GM12878 (cell line): ENCODE data around the gene DMKN. TPM values are rescaled to one million over a fixed set of nuclear protein-coding genes. Genes with fewer than 3 reads are reported as not detected.

ENCODE experiments used
- ATAC-seq: fragments of 200-7000 bp; cut with Tn5 transposase; 3 replicates; pipeline ENCODE4 v1.9.1; 2020; ENCODE audit warnings: mild to moderate bottlenecking, moderate library complexity
- BruUV-seq: library from RNA; stranded (reverse); fragments of 400-500 nt; replicated peaks from 2 replicates; lab custom pipeline; 2021; lab: Mats Ljungman, UMichigan
- CTCF ChIA-PET: fragments of 300-600 bp; sonication (Branson Sonifier 250); formaldehyde crosslinking; extraction: SDS; loops from one replicate; lab custom pipeline; 2021; ENCODE audit warnings: inconsistent platforms; lab: Yijun Ruan, JAX
- POLR2A ChIA-PET: fragments of 350-600 bp; formaldehyde crosslinking; extraction: SDS; loops from one replicate; lab custom pipeline; 2021; ENCODE audit warnings: inconsistent platforms; lab: Charles Lee
- RAD21 ChIA-PET: fragments of 300-600 bp; sonication (Branson Sonifier 250); formaldehyde crosslinking; loops from one replicate; lab custom pipeline; 2023; ENCODE audit warnings: antibody characterized with exemption; ENCODE audit not compliant: unreplicated experiment; lab: Charles Lee
- SMC1A ChIA-PET: fragments of 300-600 bp; sonication (Branson Sonifier 250); formaldehyde crosslinking; loops from one replicate; lab custom pipeline; 2023; ENCODE audit not compliant: unreplicated experiment, uncharacterized antibody; lab: Charles Lee
- DNase-seq: peaks from one replicate; pipeline ENCODE4 v3.0.0-alpha.2; 2011; ENCODE audit warnings: low read depth, low spot score
- FAIRE-seq: peaks from 3 replicates; lab custom pipeline; 2011; peaks lifted over from hg19 to GRCh38; lab: Jason Lieb, UNC
- H2AFZ ChIP-seq: 2 replicates; pipeline ENCODE4 v1.6.0; 2011; ENCODE audit warnings: low read depth, low read length, control low read depth; ENCODE audit not compliant: control insufficient read depth
- H3K27ac ChIP-seq: 2 replicates; pipeline ENCODE4 v1.5.1; 2011; ENCODE audit warnings: control low read depth; ENCODE audit not compliant: control insufficient read depth, insufficient read depth
- H3K27me3 ChIP-seq, 2 experiments: replicated peaks in 1 of 2; 2 replicates each; pipeline versions ENCODE4 v1.6.0 to v1.6.1; 2011; ENCODE audit warnings: low read length in 1 of 2; ENCODE audit not compliant: control insufficient read depth in 2 of 2, insufficient read depth in 2 of 2
- H3K36me3 ChIP-seq, 2 experiments: 2 replicates each; pipeline ENCODE4 v1.5.1; 2011; ENCODE audit warnings: low read length in 1 of 2; ENCODE audit not compliant: control insufficient read depth in 2 of 2, insufficient read depth in 2 of 2
- H3K4me1 ChIP-seq: 2 replicates; pipeline ENCODE4 v1.6.1; 2011; ENCODE audit warnings: mild to moderate bottlenecking, low read length, moderate library complexity, mixed read lengths; ENCODE audit not compliant: control insufficient read depth, insufficient read depth
- H3K4me2 ChIP-seq: 2 replicates; pipeline ENCODE4 v1.6.0; 2011; ENCODE audit warnings: control low read depth; ENCODE audit not compliant: control insufficient read depth, insufficient read depth
- H3K4me3 ChIP-seq: fragments of 200-600 bp; sonication (generic); 2 replicates; pipeline ENCODE4 v1.5.1; 2016
- H3K79me2 ChIP-seq: 2 replicates; pipeline ENCODE4 v1.6.0; 2011; ENCODE audit warnings: low read length; ENCODE audit not compliant: control insufficient read depth, insufficient read depth
- H3K9ac ChIP-seq: 2 replicates; pipeline ENCODE4 v1.8.0; 2011; ENCODE audit warnings: low read length, control low read depth, mixed read lengths; ENCODE audit not compliant: control insufficient read depth, insufficient read depth
- H3K9me3 ChIP-seq: replicated peaks from 3 replicates; pipeline ENCODE4 v1.5.1; 2011; ENCODE audit warnings: mild to moderate bottlenecking, low read length; ENCODE audit not compliant: control insufficient read depth, insufficient read depth
- H4K20me1 ChIP-seq: 2 replicates; pipeline ENCODE4 v1.6.0; 2011; ENCODE audit not compliant: control insufficient read depth, insufficient read depth
- BMI1 ChIP-seq: fragments of 450-650 bp; IDR thresholded peaks from 2 replicates; pipeline ENCODE4 v1.6.1; 2016; ENCODE audit warnings: mild to moderate bottlenecking, moderate library complexity, borderline replicate concordance
- CTCF ChIP-seq, 3 experiments: IDR thresholded peaks in 2 of 3; conservative IDR thresholded peaks in 1 of 3; 2 replicates each; pipeline ENCODE4 v1.5.1; 2011; ENCODE audit warnings: low read depth in 3 of 3, low read length in 3 of 3, mild to moderate bottlenecking in 3 of 3, control low read depth in 2 of 3, moderate library complexity in 2 of 3, inconsistent platforms in 1 of 3, mixed read lengths in 1 of 3; ENCODE audit not compliant: control insufficient read depth in 2 of 3, insufficient read depth in 1 of 3; ENCODE audit errors: extremely low read depth in 1 of 3
- EED ChIP-seq: sonication (generic); IDR thresholded peaks from 2 replicates; pipeline ENCODE4 v1.6.1; 2016; ENCODE audit warnings: antibody characterized with exemption, low read depth
- EGR1 ChIP-seq, 2 experiments: IDR thresholded peaks; 1 replicate in 1 of 2; 2 replicates in 1 of 2; pipeline ENCODE4 v1.6.1; 2011 to 2012; ENCODE audit warnings: low read depth in 2 of 2, low read length in 2 of 2, borderline replicate concordance in 1 of 2, mild to moderate bottlenecking in 1 of 2, moderate library complexity in 1 of 2
- FOXM1 ChIP-seq: IDR thresholded peaks from 2 replicates; pipeline ENCODE4 v1.6.1; 2012; ENCODE audit warnings: low read depth, mild to moderate bottlenecking, inconsistent platforms, low read length, moderate library complexity
- JUND ChIP-seq: IDR thresholded peaks from 2 replicates; pipeline ENCODE4 v1.6.1; 2012; ENCODE audit warnings: low read depth, mild to moderate bottlenecking, low read length, improper control_type of control experiment, moderate library complexity
- KLF5 ChIP-seq: fragments of 450-650 bp; IDR thresholded peaks from 2 replicates; pipeline ENCODE4 v1.6.1; 2014; ENCODE audit warnings: mild to moderate bottlenecking; ENCODE audit not compliant: partially characterized antibody
- MEF2B ChIP-seq: fragments of 450-650 bp; IDR thresholded peaks from 2 replicates; pipeline ENCODE4 v1.6.1; 2018; ENCODE audit warnings: mild to moderate bottlenecking, moderate library complexity; ENCODE audit not compliant: partially characterized antibody, poor library complexity, severe bottlenecking
- MTA2 ChIP-seq: fragments of 450-650 bp; IDR thresholded peaks from 2 replicates; pipeline ENCODE4 v1.6.1; 2016; ENCODE audit warnings: low read depth, mild to moderate bottlenecking, moderate library complexity
- NFIC ChIP-seq: IDR thresholded peaks from 2 replicates; pipeline ENCODE4 v1.6.1; 2012; ENCODE audit warnings: low read depth, mild to moderate bottlenecking, inconsistent platforms, low read length, moderate library complexity
- NKRF ChIP-seq: fragments of 450-650 bp; conservative IDR thresholded peaks from 2 replicates; pipeline ENCODE4 v1.6.1; 2017; ENCODE audit warnings: mild to moderate bottlenecking, moderate library complexity
- NR2C1 ChIP-seq: fragments of 450-650 bp; IDR thresholded peaks from 2 replicates; pipeline ENCODE4 v1.6.1; 2017; ENCODE audit warnings: antibody characterized with exemption, mild to moderate bottlenecking, moderate library complexity
- POLR2A ChIP-seq: IDR thresholded peaks from 2 replicates; pipeline ENCODE4 v1.6.1; 2011; ENCODE audit warnings: low read depth, mild to moderate bottlenecking, low read length
- POLR2AphosphoS5 ChIP-seq: IDR thresholded peaks from 2 replicates; pipeline ENCODE4 v1.6.1; 2011; ENCODE audit warnings: mild to moderate bottlenecking, low read length, inconsistent platforms
- RBBP5 ChIP-seq: fragments of 200-600 bp; sonication (generic); conservative IDR thresholded peaks from 2 replicates; pipeline ENCODE4 v1.6.1; 2016
- RUNX3 ChIP-seq: IDR thresholded peaks from 2 replicates; pipeline ENCODE4 v1.6.1; 2012; ENCODE audit warnings: low read length, inconsistent platforms
- ZZZ3 ChIP-seq: IDR thresholded peaks from 2 replicates; pipeline ENCODE4 v1.6.1; 2011; ENCODE audit warnings: low read depth; ENCODE audit not compliant: control insufficient read depth, insufficient read length
- WGBS: methylation state at CpG from one replicate; pipeline ENCODE4 v1.1.6; 2016; ENCODE audit warnings: low lambda C conversion rate; ENCODE audit not compliant: insufficient replicate concordance, insufficient coverage; ENCODE audit errors: missing lambda C conversion rate; 5-methylcytosine and 5-hydroxymethylcytosine counted together
- in situ Hi-C: fragments of 300-500 bp; cut with MboI; formaldehyde crosslinking; loops from 9 replicates; pipeline ENCODE4 v1.14.3; 2018; ENCODE audit warnings: mixed read lengths
- intact Hi-C: fragments of 100-400 bp; cut with micrococcal nuclease; formaldehyde crosslinking; loops from one replicate; pipeline ENCODE4 v1.14.2; 2022; ENCODE audit not compliant: unreplicated experiment
- polyA plus RNA-seq, 11 experiments: library from polyadenylated mRNA; depleted of rRNA in 4 of 11; unstranded in 6 of 11; stranded (reverse) in 5 of 11; fragments of >200 nt; fragmentation: Nextera tagmentation in 4 of 11; fragmentation: Illumina TruSeq in 1 of 11; extraction: Ambion mirVana in 4 of 11; extraction: Trizol in 1 of 11; gene quantifications; 1 replicate in 1 of 11; 2 replicates in 10 of 11; pipeline versions ENCODE4 v1.2.1 to v1.2.3, GENCODE V29; 2011 to 2016; ENCODE audit warnings: inconsistent platforms in 2 of 11, missing spikeins in 2 of 11, low read depth in 1 of 11
- total RNA-seq, 4 experiments: library from RNA; depleted of rRNA in 3 of 4; stranded (reverse); fragments of >200 nt in 3 of 4; fragmentation: Illumina TruSeq in 1 of 4; extraction: Trizol in 1 of 4; gene quantifications; 2 replicates each; pipeline versions ENCODE4 v1.2.1 to v1.2.3, GENCODE V29; 2013 to 2021
- TF ChIP-seq, protein P1 (sequence below): fragments of 450-650 bp; formaldehyde crosslinking; IDR thresholded peaks from 2 replicates; pipeline ENCODE4 v1.4.0; 2020; ENCODE audit warnings: mild to moderate bottlenecking, moderate library complexity

The DMKN gene
- total and polyA plus RNA-seq, 10 of the 15 experiments (the other 5 are each of a cell fraction or from before 2014, with no cell fraction given), result 36.4 to 114 (median 58.6) TPM

DNA sequence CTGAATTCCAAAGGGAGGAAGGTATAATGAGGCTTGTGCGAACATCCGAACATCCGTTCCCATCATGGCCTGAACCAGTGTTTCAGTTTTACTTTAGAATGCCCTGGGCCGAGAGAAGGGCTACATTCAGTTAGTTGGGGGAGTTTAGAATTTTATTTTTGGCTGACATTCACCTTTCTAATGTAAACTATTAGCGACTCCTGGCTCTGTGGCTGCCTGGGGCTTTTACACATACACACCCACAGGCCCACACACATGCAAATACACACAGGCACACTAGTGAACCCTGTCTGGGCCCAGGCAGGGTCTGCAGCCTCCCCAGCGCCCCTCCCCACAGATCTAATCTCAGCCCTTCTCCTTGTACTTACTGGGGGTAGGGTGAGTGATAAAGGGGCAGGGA lies 25.9 kb upstream of the DMKN start:
- POLR2A ChIA-PET, result interaction anchor here (1.7 kb wide), 1 partner anchor 29 kb away, joined by 6 read pairs; no protein-coding TSS in a partner anchor
- SMC1A ChIA-PET, result interaction anchor here (1.4 kb wide), 1 partner anchor 29 kb away, joined by 9 read pairs; no protein-coding TSS in a partner anchor
- intact Hi-C loops, result no loop called here
- H3K36me3 ChIP-seq, result peaks cover 0 to 2% of the 10 kb centered on the region in 2 experiments; a peak in 2 of 4 replicates
- H3K27ac ChIP-seq, result no peak overlapping the region; the same call in 1 of the 2 replicates
- H4K20me1 ChIP-seq, result no peaks in the 10 kb centered on the region
- CTCF ChIA-PET, result interaction anchor here (1.0 to 1.2 kb wide), 4 partner anchors 10 to 186 kb away, joined by 3 to 4 read pairs (median 3); no protein-coding TSS in a partner anchor
- H3K4me1 ChIP-seq, result peaks cover 17% of the 10 kb centered on the region
- no peaks in the 10 kb centered on the region for H3K9me3 ChIP-seq
- no peak overlapping the region; the same call in 1 of the 2 replicates for H3K4me2 ChIP-seq
- in situ Hi-C loops, result no loop called here
- RAD21 ChIA-PET, result no interaction called here
- 23% methylated on average over 6 of the region's 6 CpGs for WGBS
- DNase-seq (no peak), FAIRE-seq (no peak), ATAC-seq (peak; percentile 62)
- H3K4me3 ChIP-seq, result no peak overlapping the region
- H3K9ac ChIP-seq, result no peak overlapping the region
- no peak overlapping the region for H2AFZ ChIP-seq
- no TSS peak for BruUV-seq
- H3K27me3 ChIP-seq, result no peaks in the 10 kb centered on the region
- H3K79me2 ChIP-seq, result peaks cover 2% of the 10 kb centered on the region
- TF ChIP-seq POLR2A, result no peak
- TF ChIP-seq EGR1 (IDR thresholded peaks at IDR 0.05; ENCODE audit: borderline replicate concordance in 1 of 2, low read depth in 2 of 2, low read length in 2 of 2), result no peak
- TF ChIP-seq NKRF, result no peak
- no peak for TF ChIP-seq BMI1
- no peak for TF ChIP-seq EED
- no peak for TF ChIP-seq RBBP5
- no peak for TF ChIP-seq FOXM1
- peak; percentile 41; the same call in 1 of the 2 replicates for TF ChIP-seq MTA2
- no peak for TF ChIP-seq NFIC
- TF ChIP-seq KLF5, result no peak
- TF ChIP-seq, protein P1, sequence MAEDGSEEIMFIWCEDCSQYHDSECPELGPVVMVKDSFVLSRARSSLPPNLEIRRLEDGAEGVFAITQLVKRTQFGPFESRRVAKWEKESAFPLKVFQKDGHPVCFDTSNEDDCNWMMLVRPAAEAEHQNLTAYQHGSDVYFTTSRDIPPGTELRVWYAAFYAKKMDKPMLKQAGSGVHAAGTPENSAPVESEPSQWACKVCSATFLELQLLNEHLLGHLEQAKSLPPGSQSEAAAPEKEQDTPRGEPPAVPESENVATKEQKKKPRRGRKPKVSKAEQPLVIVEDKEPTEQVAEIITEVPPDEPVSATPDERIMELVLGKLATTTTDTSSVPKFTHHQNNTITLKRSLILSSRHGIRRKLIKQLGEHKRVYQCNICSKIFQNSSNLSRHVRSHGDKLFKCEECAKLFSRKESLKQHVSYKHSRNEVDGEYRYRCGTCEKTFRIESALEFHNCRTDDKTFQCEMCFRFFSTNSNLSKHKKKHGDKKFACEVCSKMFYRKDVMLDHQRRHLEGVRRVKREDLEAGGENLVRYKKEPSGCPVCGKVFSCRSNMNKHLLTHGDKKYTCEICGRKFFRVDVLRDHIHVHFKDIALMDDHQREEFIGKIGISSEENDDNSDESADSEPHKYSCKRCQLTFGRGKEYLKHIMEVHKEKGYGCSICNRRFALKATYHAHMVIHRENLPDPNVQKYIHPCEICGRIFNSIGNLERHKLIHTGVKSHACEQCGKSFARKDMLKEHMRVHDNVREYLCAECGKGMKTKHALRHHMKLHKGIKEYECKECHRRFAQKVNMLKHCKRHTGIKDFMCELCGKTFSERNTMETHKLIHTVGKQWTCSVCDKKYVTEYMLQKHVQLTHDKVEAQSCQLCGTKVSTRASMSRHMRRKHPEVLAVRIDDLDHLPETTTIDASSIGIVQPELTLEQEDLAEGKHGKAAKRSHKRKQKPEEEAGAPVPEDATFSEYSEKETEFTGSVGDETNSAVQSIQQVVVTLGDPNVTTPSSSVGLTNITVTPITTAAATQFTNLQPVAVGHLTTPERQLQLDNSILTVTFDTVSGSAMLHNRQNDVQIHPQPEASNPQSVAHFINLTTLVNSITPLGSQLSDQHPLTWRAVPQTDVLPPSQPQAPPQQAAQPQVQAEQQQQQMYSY, result no peak
- TF ChIP-seq POLR2AphosphoS5, result no peak
- TF ChIP-seq MEF2B, result peak; percentile 50
- TF ChIP-seq ZZZ3, result no peak
- TF ChIP-seq CTCF (IDR thresholded peaks at IDR 0.05 in 2 of 3, conservative IDR thresholded peaks at IDR 0.05 in 1 of 3; ENCODE audit: control insufficient read depth in 2 of 3, extremely low read depth in 1 of 3, insufficient read depth in 1 of 3, low read depth in 3 of 3, low read length in 3 of 3), result no peak
- peak; percentile 28; the same call in 1 of the 2 replicates for TF ChIP-seq RUNX3
- TF ChIP-seq JUND, result no peak
- TF ChIP-seq NR2C1, result no peak
